Globus pallidus (tissue), 1 donor: ENCODE data around the gene FAU.

Experiments
- DNase-seq: peaks from one replicate; pipeline ENCODE4 v3.0.0-alpha.2; 2015; ENCODE audit warnings: low spot score

FAU gene

DNA sequence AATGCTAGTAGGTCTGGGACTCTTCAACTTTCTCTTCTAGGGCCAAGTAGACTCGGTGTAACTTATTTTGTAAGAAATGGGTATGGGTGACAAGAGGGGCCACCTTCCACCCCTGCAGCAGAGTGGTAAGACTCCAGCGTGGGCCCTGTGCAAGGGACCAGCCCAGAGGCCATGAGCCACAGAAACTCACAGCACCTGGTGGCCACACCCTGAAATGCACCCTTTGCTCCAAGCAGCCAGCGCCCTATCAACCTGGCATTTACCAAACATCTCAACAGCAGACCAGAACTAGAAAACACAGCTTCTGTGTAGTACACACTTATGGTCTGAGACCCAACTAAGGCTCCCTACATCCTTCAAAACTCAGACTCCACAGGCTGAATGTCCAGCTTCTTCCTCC lies 43.8 kb downstream of the FAU start:
- no peak for DNase-seq

DNA sequence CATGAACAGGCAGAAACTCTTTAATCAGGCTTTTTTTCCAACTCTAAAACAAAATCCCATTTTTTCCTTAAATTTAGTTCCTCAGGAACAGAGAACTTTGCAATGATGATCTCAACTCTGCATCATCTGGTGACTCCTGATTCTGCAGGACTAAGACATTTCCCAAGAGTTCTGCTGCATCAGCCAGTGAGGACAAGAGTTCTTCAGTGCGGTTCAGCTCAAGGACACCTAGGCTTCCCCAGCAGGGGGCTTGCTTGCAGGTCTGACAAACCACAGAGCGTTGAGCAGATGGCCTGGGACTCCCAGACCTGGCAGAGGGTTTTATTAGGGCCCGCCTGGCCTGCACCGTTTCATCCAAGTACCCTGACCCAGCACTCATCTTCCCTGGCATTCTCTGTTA lies 44.5 kb downstream of the FAU start:
- DNase-seq = no peak

DNA sequence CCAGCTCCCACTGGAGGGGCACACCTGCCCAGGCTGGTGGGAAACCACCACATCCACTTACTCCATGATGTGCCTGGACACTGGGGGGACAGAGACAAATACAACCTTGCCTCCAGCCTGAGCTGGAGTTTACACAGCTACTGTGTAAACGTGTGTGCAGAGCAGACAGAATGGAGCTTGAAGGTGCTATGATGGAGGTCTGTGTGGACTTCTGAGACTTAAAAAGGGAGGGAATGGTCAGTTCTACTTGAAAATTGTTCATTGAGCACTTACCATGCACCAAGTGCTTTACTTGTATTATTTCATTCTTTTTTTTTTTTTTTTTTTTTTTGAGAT lies 49.3 kb downstream of the FAU start:
- no peak for DNase-seq

DNA sequence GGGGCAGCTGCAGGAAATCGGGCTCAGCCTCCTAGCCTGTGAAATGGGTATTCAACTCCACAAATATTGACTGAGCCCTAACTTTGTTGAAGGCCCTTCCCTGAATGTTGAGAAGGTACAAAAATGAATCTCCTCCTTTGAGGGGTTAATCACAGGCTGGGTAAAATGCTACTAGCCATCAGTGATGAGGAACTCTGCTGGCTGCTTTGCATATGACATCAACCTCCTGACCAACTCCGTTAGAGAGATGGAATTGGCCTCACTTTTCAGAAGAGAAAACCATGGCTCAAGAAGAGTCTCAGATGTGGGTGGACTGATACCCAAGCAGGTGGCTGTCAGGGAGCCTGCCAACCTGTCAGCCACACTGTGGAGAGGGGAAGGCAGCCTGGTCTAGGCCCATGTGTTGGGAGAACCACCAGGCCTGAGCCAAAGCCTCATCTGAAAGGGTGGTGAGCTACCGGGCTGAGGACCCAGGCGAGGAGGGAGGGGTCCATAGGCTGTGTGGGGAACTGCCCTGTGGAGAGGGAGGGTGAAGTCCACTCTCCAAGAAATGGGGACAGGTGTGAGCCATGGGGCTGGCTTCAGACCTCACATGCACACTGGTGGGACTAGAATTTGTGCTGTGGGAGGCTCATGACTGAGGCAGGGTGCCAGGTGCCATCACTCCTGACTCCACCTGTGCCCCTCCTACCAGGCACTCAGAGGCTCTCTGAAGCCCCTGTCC lies 49.9 kb downstream of the FAU start:
- no peak for DNase-seq
